GM18498 (cell line): ENCODE results near the gene PMAIP1.
A peak's percentile ranks its signal among the peaks of the same experiment; 100 is the strongest.

ENCODE experiments used
- ATAC-seq: cut with Tn5 transposase; IDR thresholded peaks from one replicate; pipeline ENCODE4 v1.9.1; 2021; ENCODE audit warnings: mild to moderate bottlenecking, moderate library complexity; ENCODE audit not compliant: unreplicated experiment

The PMAIP1 gene

DNA sequence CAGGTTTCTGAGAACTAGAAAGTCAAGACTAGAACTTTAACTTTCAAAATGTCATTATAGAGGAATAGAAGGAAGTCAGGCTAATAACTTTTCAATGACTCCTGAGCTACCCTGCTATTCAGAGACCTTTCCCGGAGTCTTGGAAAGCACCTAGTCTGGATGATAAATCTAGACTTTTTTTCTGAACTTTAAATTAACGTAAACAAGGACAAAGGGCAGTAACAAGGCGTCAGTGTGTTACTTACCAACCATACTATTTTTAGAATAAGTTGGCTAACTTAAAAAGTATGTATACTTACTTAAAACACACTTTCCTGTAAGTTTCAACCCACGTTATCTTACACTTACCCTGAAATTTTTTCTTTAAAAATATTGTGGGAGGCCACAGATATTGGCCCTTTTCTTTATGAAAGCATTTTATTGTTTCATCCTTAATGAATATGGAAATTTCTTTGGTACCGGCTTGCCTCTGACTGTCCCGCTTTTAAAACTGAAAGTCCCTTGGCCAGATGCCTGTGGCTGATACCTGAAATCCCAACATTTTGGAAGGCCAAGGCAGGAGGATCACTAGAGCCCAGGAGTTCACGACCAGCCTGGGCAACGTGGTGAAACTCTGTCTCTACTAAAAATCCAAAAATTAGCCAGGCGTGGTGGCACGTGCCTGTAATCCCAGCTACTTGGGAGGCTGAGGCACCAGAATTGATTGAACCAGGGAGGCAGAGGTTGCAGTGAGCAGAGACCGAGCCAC lies 9.7 kb downstream of the PMAIP1 start:
- ATAC-seq = no peak

- ATAC-seq = no peak
Observed at GRCh38 chr18:59910967-59911366, 11.2 kb downstream of the PMAIP1 start.

GRCh38 chr18:59911600-59911999 lies 11.8 kb downstream of the PMAIP1 start:
- ATAC-seq = no peak

DNA sequence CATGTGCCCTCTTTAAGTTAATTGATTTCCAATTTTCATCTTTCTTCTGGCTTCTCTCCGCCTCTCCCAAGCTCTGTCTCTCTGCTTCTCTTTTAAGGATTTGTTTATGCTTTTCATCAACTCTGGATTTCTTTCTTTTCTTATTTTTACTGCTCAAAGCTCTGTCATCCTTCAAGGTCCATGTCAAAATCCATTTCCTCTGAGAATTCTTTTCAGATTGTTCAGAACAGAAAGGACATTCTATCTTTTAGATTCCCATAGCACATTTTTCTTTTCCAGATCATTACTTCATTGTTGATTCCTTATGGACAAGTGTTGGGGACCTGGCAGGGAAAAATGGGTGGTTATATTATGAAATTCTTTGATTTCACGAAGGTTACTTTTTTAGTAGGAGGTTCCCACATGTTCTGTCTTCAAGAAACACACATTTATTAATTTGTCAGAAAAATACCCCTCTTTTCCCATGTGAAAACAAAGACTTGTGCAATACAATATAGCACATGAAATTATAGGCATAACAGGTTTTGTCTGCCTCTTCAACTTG lies 12.3 kb downstream of the PMAIP1 start:
- no peak for ATAC-seq

GRCh38 chr18:59915606-59916005 lies 15.8 kb downstream of the PMAIP1 start:
- no peak for ATAC-seq

DNA sequence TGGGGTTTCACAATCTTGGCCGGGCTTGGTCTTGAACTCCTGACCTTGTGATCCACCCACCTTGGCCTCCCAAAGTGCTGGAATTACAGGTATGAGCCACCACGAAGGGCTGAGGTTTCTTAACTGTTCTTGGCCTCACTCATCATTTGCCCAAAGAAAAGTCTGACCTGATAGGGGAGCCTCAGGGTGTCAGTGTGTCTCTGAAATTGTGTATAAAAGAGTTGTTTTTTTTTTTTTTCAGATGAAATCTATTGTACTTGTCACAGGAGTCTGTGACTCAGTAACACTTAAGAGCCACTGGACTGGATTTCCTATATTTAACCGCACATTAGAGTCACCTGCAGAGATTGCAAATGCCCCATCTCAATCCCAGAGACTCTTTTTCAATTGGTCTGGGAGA lies 16.9 kb downstream of the PMAIP1 start:
- no peak for ATAC-seq

DNA sequence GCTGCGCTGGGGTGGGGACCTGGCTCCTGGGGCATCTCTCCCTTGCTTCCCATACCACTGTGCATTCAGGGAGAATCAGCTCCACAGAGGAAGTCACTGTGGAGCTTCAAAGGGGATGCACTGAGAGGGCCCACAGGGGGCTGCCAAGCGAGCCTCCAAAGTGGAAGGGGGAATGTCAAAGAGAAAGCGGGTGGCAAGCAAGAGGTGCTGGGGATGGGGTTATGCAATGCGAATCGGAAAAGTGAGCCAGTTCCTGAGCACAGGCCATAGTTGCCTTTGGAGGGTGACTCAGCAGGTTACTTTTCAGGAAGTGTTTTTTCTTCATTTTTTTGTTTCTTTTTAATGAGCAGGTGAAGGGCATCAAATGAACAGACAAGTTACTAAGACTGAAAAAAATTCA lies 17.6 kb downstream of the PMAIP1 start:
- ATAC-seq = no peak

- peak; percentile 60 for ATAC-seq
Observed at GRCh38 chr18:59918320-59918755, 18.5 kb downstream of the PMAIP1 start.

GRCh38 chr18:59918997-59919396 lies 19.2 kb downstream of the PMAIP1 start:
- ATAC-seq = no peak

GRCh38 chr18:59921384-59921891 lies 21.6 kb downstream of the PMAIP1 start:
- peak; percentile 41 for ATAC-seq

DNA sequence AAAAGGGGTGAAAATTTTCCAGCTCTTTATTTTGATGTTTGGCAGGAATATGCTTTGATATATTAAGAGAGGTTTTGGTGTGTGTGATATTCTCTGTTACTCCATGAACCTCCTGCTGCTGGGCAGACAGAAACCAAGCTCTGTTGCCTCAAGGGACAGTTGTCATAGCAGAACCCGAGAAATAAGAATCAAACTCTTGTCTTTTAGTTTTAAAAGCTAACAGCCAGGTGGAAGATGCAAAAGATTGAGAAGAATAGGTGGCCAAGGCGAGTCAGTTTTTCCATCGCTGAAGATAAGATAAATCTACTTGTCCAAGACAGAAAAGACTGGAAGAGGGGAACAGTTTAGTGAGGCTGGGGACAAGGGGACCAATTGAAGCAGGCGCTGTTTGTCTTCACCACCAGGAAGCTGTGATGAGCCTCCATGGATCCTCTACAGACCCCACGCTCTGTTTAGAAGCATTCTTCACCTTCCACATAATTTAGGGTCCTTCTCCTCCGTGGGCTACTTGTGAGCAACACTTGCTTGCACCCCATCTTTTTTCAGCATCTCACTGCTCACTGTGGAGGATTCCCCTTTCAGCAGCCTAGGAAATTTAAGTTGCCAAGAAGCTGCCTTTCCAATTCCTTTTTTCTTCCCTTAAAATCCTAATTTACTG lies 23.9 kb downstream of the PMAIP1 start:
- ATAC-seq = peak; percentile 43

GRCh38 chr18:59926131-59926530 lies 26.3 kb downstream of the PMAIP1 start:
- no peak for ATAC-seq

GRCh38 chr18:59927246-59927825 lies 27.5 kb downstream of the PMAIP1 start:
- ATAC-seq = peak; percentile 75

GRCh38 chr18:59928201-59928600 lies 28.4 kb downstream of the PMAIP1 start:
- ATAC-seq = no peak

- no peak for ATAC-seq
Observed at GRCh38 chr18:59929621-59930295, 30.0 kb downstream of the PMAIP1 start.

DNA sequence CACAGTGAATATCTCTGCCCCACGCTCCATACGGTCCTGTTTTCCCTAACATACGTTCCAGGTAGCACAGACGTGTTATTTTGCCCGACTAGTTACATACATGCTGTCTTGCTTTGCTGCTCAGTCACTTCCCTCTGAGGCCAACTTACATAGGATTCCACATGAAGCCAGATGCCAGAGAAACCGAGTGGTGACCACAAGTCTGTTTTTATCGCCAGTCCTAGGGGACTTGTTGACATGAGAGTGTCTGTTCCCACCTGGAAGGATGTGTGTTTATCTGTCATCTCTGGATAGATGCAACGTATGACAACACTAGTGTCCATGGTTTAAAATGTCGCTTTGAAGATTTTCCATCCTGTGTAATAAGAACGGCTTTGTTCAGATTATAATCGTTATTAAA lies 32.6 kb downstream of the PMAIP1 start:
- no peak for ATAC-seq

DNA sequence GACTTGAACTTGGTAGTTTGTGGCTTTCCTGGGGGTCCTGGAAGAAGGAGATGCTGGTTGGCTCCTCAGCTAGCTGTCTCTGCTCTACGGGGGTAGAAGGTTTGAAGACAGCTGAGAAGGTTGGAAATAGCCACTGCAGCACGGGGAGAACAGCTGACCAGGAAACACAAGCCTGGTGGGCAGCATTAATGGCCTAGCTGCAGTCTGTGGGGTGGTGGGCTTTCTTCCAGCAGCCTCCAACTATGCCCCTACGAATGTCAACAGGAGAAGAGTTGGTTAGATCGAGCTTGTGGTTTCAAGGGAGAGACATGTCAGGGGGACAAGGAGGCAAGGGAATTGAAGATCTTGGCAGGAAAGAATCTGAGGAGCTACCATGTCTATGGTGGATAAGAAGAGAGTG lies 38.9 kb downstream of the PMAIP1 start:
- no peak for ATAC-seq

DNA sequence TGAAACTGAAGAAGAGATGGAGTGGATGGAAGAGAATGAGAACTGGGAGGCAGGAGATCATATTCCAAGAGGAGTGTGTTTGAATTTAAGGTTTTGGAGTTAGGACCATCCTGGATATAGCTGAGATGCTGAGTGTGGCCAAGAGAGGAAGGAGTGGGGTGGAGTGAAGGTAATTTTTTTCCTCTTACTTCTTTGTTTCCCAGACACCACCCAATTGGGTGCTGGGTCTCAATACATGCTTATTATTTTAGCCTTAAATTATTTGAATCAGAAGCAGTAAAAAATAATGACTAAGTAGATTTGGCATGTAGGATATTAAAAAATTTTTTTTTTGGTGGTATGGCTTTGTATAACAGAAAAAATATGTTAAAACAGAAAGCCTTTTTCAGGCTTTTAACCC lies 39.3 kb downstream of the PMAIP1 start:
- ATAC-seq = no peak

GRCh38 chr18:59940068-59940467 lies 40.3 kb downstream of the PMAIP1 start:
- no peak for ATAC-seq

DNA sequence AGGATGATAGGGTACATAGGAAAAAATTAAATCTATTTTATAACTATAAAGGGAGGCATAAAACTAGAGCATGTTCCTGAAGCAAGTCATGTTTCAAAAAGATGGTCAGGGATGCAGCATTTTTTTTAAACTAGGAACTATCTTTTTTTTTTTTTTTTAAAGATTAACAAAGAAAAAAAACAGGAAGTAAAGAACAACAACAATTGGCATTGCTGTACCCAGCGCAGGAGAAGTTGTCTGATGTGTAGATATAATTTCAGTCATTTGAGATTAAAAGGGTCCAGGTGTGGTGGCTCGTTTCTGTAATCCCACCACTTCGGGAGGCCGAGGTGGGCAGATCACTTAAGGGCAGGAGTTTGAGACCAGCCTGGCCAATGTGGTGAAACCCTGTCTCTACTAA lies 41.5 kb downstream of the PMAIP1 start:
- ATAC-seq = no peak

- no peak for ATAC-seq
Observed at GRCh38 chr18:59942601-59943000, 42.8 kb downstream of the PMAIP1 start.
